Stimulated activated CD4-positive, alpha-beta T cell treated with anti-CD3 and anti-CD28 coated beads, TNF-alpha, amount 100 ng/mL, for 24 hours (primary cell): ENCODE data around the gene CFAP206.
A peak's percentile ranks its signal among the peaks of the same experiment; 100 is the strongest.
"Not testable (repeated sequence)": the region's sequence is repeated elsewhere in the genome, so short reads cannot be mapped to it uniquely, and the experiment has no call there.

Experiments
- DNase-seq, 3 experiments: peaks; one replicate each; pipeline ENCODE4 v3.0.0-alpha.2; 2020; ENCODE audit warnings: low read depth in 3 of 3

The CFAP206 gene

DNA sequence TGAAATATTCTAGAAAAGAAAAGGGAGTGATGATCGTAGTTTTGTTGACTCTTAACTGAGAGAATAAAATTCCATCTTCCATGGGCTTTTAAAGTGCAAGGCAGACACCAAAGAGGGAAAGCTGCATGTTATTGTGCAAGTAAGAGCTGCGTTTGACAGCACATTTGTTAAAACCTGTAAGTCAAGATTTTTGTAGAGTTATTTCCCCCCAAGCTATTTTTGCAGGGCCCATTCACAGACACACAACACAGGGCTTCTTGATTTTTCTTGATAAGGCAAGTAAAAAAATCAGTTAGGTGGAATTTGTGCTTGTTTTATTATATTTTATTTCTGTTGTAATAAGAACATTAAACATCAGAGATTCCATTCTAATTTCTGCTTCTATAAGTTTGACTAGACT is 13.8 kb downstream of the CFAP206 start:
- DNase-seq = no peak

DNA sequence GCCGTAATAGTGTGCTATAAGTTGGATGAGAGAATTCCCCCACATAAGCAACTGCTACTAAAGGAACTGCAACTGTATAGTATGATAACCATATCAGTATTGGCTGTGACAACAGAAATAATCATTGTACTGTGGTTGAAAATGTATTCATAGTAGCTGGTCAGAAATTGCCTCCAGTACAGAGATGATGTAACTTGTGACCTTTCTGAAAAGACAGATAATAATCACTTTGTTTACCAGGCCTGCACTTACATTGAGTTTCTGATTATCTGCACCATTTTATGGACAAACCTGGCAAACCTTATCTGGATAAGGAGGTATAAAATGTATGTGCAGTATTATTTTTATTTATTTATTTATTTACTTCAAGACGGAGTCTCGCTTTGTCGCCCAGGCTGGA is 19.0 kb downstream of the CFAP206 start:
- no peak for DNase-seq

DNA sequence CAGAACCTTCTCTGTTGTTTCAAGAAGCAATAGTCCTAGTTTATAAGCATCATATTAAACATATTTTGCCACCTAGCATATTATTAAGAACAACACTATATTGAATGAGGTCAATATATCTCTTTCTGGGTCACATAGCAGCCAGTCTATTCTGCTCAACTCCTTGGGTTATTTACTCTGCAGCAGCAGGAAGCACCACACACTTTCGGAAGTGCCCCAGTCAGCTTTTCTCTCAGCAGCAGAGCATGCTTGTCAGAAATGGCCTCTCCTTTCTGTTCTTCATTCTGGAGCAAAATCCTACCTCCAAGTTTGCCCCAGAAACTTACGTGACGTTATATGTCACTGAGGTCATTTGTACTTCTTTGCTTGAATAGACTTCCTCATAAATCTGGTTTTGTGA is 22.7 kb downstream of the CFAP206 start:
- no peak for DNase-seq

DNA sequence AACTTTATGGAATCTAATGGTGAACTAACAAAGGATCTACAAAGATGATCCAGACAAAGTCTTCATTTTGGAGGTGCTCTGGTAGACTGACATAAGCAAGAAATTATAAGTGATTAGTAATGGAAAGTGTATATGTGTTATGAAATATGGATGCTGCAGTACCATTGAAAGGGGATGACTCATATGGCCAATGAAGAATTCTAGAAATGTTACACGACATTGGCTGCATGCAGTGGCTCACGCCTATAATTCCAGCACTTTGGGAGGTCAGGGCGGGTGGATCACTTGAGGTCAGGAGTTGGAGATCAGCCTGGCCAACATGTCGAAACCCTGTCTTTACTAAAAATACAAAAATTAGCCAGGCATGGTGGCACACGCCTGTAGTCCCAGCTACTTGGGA is 23.5 kb downstream of the CFAP206 start:
- DNase-seq = no peak

DNA sequence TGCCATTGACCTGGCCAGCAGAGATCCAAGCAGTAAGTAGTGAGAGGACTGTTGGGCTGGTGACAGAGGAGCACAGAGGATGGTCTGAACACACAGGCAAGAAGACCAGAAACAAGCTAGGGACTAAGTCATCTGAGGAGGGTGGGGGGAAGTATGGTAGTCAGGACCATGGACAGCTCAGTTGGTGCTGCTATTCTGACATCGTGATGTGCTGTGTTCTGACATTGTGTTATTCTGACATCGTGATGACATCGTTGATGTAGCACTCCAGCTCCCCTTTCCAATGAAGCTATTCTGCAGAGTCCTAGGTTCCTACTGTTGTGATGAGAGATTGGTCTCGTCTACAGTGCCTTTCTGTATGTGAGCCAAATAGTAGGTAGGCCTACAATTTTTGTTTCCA is 28.7 kb downstream of the CFAP206 start:
- DNase-seq = peak in 2 of 3 experiments; percentile 6 to 10

DNA sequence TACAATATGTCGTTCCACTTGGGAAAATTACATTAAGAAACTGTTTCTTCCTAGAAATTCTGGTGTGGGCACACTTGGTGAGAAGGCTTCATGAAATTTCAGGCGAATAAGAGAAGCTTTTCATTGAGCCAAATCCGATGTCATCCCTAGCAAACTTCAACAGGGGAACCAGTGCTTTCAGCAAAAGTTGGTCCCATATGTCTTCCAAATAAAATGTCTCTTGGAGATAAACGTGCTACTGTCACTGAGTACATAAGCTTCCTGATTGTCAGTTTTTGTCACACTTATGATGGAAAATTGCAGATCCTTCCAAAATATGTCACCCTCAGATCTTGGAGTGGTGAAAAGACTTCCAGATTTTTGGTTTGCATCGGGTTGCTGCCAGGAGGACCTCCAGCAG is 33.9 kb downstream of the CFAP206 start:
- DNase-seq = no peak

DNA sequence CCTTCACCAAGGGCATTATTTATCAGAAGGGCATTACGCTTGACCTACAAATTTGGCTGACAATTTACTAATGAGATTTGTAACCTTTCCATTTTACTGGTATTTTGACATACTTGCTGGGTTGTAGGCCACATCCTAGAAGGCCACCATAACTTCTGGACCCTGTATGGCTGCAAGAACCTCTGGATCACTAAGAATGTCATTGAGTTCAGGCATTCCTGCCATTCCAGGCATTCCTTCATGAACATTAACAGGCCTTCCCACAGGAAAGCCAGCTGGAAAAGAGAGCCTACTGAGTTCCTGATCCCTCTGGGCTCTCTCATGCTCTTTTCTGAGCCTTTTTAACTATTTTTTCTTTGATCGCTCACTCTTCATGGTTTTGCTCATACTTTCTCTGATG is 36.6 kb downstream of the CFAP206 start:
- no peak for DNase-seq

DNA sequence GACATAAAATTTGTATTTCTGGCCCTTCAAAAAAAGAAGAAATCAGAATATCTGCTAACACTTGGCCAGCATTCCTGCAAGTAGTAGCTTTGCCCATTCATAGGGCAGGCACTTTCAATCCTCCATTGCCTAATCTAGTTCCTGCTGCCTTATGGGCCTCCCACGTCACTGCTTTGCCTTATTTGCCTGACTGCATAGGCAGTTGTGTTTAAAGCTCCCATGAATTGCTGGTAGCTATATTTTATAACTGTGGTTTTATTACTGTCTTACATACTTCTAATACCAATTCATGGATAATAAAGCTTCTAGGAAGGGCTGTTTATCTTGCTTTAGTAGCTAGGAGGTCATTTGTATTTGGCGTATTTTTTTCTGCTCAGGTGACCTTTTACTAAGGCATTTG is 57.3 kb downstream of the CFAP206 start:
- DNase-seq = no peak

DNA sequence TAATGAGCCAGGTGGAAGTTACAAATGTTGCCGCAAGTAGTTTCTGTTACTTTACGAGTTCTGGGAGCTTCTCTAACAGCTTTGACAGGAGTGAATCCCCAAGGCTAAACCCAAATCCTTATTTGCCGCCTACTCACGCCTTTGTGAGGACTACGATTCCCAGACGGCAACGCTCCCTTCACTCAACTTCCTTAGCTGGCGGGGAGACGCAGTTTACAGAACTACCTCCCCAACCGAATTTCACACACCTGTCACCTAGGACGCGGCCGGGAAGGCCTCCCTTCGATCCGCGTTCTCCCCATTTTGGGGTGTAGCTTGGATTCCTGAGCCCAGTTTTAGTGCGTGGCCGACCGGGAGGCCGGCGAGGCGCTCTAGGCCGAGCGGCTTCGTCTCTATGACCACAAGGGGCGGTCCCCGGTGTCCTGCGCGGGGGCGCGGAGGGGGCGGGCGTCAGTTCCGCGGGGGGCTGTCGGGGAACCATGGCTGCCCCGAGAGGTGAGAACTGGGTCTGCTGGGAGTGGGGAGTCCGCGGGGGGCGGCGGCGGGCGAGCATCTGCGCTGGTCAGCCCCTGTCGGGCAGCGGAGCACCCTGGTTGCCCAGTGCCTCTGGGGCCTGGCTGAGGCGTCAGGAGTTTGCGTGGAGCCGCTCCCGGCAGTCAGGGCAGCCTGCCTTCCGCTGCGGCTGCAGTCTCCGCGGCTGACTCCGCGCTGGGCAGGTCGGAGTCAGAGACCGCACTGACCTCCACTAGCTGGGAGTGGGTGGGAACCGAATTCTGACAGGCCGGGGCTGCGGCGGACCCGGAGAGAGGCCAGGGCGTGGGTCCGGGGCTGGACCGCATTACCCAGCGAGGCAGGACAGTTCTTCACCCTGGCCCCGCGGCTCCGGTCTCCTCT is 65.0 kb downstream of the CFAP206 start, which contains the start of gene SLC35A1:
Gene SLC35A1, plus strand, starts transcription at position 450 of the 894 bp plus-strand sequence. Its CDS starts 30 bp downstream, at position 480.
- peak; percentile 69 to 85 (median 70) for DNase-seq

DNA sequence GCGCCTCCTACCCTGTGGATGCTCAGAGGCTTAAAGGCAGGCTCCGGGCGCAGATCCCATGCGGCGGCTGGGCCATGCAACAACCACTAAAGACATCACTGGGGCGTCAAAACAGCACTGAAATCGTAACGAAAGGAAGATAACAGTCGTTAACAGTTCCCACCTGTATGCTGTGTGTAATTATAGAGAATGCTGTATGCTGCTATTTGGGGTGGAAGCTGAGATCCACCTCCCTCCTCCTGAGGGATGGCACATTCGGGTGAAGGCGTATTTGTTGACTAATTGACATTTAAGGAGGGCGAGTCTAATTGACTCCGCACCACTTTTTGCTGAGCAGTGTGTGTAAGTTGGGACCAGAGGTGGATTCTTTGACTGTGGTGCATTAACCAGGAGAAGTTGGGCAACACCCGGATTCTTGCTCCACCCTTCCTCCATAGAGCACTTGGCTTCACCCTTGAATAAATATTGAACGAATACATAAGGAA is 65.7 kb downstream of the CFAP206 start:
- peak in 2 of 3 experiments; percentile 27 to 59 for DNase-seq

DNA sequence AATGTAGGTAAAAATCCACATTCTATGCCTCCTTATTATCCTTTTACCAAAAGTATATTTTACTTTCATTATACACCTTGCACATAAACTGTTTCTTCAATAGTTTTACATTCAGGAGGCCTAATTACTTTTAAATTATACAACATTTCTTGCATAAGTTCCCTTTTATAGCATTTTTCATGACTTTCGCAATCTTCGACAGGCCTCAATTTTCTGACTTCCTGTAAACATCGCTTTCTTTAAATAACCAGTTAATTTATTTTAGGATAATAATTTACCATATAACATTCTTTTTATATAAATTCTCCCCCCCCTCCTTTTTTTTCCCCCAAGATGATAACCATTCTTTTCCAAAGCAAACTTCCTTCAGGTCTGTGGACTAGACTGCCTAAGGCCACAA is 74.2 kb downstream of the CFAP206 start:
- no peak for DNase-seq

DNA sequence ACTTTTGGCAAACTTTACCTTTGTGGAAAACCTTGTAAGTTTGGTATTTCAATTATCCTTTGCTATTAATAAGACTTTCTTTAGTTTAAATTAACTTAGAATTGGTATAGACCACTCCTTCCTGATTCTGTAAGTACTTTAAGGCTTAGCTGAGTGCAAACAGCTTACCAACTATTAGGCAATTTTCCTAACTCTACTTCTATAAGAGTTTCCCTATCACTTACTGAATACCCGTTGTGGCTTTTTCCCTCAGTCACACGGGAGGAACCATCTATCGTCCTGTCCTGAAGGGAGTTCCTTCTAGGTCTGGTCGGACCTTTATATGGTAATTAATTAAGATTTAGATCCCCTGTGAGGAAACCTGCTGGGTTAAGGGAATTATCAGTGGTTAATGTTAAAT is 74.6 kb downstream of the CFAP206 start:
- no peak for DNase-seq

DNA sequence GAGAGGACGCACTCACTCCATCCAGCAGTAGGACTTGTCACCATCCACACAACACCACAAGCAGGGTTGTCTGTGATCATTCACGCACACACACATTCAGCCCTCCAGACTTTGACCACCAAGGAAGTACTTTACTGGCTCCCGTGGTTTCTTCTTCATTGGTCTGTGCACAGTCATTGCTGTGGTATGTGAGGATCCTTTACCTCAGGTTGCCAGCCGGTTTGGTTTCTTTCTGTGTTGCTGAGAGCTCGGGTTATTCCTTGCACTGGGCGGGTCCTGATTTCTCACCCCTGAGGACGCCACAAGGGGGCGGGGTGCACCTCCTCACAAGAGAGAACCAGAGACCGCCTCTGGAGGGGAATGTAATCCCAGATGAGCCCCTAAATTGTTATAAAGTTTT is 76.2 kb downstream of the CFAP206 start:
- no peak for DNase-seq

DNA sequence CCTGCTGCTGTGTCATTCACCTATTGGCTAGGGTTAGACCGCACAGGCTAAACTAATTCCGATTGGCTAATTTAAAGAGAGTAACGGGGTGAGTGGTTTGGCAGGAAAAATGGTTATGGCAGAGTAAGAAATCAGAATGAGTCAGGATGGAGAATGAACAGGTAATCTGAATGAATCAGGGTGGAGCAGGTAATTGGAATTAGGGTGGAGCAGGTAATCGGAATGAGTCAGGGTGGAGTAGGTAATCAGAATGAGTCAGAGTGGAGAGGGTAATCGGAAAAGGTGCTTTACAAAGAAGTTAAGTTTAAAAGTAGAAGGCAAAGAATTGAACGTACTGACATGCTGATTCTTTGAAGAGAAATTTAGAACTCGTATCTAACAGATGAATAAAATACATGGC is 76.7 kb downstream of the CFAP206 start:
- no peak for DNase-seq

DNA sequence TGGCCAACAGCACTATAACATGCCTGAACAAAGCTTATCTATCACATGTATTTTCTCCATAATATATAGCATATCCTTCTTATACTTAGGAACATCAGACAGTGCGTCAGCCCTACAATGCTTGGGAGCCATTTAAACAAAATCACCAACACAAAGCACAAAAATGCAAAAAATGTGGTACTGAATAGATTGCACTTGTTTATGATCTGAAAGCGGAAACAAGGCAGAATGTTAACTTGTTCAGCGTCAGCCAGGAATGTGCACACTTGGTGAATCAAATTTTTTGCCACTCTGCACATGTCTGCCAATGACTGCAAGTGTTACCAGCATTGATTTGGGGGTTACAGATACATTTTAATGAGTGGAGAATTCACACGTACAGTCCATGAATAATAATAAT is 79.8 kb downstream of the CFAP206 start:
- DNase-seq = no peak

DNA sequence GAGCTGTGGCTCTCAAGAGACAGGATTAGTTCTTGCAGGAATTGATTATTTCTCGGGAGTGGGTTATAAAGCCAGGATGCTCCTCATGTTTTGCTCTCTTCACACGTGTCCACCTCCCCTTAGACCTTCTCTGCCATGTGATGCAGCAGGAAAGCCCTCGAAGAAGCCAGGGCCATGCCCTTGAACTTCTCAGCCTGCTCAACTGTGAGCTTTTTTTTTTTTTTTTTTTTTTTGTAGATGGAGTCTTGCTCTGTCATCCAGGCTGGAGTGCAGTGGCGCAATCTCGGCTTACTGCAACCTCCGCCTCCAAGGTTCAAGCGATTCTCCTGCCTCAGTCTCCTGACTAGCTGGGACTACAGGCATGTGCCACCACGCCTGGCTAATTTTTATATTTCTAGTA is 81.6 kb downstream of the CFAP206 start:
- not testable (repeated sequence) for DNase-seq

DNA sequence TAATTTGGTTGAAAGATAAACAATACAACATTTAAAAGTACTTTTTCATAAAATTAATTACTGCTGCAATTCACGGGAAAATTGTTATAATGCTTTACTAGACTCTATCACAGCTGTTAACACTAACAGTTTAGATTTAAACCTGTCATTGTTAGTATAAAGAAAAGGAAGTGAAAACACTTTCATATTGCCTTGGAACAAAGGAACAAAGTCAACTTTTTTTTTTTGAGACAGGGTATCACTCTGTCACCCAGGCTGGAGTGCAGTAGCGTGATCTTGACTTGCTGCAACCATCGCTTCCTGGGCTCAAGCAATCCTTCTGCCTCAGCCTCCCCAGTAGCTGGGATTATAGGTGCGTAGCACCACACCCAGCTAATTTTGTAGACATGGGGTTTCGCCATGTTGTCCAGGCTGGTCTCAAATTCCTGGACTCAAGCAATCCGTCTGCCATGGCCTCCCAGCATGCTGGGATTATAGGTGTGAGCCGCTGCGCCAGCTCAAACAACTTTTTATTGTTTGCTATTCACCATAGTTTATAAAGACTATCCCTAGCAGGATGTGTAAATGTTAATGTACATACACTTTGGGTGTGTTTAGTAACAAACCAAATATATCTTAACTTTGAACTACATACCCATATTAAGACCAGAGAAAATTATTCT is 87.1 kb downstream of the CFAP206 start:
- DNase-seq = no peak

DNA sequence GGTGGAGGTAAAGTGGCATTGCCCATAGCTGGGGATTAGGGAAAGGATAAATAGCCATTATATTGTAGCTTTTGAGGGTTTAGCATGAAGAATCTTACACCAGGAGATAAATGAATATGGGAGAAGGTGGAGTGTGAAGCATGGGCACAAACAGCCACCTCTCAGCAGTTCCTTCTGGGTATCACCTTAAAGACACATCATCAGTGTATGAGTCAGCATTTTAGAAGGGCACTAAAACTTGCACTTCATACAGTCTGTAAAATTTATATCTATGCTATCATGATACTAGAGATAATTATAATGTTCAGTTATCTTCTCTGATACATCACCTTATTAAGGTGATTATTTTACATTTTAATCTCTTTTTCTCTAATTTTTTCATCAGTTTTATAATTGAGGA is 90.3 kb downstream of the CFAP206 start:
- no peak for DNase-seq

DNA sequence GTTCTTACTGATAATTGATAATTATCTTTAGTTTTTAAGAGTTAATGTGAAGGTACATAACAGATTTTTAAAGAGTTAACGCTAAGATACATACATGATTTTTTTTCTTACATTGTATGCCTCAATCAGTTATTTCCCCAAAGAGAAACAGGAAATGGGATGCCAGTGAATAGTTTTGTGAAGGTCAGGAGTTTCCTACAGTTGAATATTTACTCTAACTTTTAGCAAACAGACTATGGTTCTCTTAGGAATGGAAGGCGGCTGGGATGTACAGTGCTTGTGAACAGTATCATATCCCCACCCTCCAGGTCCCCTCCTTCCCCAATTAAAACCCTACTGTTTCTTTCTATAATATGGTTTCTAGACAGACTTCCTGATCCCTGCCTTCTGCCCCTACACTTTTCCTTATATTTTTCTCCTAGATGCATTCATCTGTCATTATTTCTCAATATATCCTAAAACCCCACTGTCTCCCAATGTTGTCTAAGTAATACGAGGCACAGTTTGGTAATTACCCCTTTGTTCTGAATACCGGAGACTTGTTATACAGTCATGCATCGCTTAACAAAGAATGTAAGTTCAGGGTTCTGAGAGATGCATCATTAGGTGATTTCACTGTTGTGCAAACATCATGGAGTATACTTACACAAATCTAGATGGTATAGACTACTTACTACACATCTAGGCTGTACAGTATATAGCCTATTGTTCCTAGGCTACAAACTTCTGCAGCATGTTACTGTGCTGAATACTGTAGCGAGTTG is 94.2 kb downstream of the CFAP206 start:
- DNase-seq = no peak

DNA sequence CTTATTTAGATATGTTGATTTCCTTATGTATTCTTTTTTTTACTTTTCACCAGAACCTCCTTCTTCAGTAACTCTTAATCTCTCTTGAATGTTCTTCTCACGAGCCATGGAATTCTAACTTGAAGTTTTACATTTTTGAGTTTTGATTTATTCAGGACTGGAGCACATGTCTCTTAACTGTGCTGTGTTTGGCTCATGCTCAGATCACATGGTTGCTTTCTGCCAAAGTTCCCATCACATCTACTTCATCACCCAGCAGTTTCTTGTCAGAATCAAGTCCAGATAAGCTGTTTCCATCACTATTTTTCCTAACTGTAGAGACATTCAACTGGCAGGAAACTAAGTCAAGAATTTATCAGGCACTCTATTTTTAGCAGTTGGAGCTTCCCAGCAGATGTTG is 96.7 kb downstream of the CFAP206 start:
- no peak for DNase-seq
